Tibial nerve (tissue), 4 donors: Measurements from ENCODE around the gene VIT. TPM values are rescaled to one million over a fixed set of nuclear protein-coding genes. Genes with fewer than 3 reads are reported as not detected.
A peak's percentile ranks its signal among the peaks of the same experiment; 100 is the strongest.

Experiments used
- DNase-seq, 2 donors: peaks; one replicate each; pipeline ENCODE4 v3.0.0-alpha.2; 2019; ENCODE audit warnings: low spot score in 2 of 2
- H3K27ac ChIP-seq, 4 donors: fragments of 200-600 bp; sonication (generic) in 3 of 4; one replicate each; pipeline ENCODE4 v1.5.1; 2017 to 2019; ENCODE audit warnings: mild to moderate bottlenecking in 1 of 4
- H3K27me3 ChIP-seq, 2 donors: fragments of 200-600 bp; sonication (generic) in 1 of 2; one replicate each; pipeline versions ENCODE4 v1.5.1 to v1.6.0; 2017 to 2019
- H3K36me3 ChIP-seq, 3 donors: fragments of 200-600 bp; sonication (generic); one replicate each; pipeline ENCODE4 v1.5.1; 2018 to 2019
- H3K4me1 ChIP-seq, 4 donors: fragments of 200-600 bp; sonication (generic) in 3 of 4; one replicate each; pipeline ENCODE4 v1.5.1; 2017 to 2019
- H3K4me3 ChIP-seq, 4 donors: fragments of 200-600 bp; sonication (generic) in 3 of 4; one replicate each; pipeline ENCODE4 v1.5.1; 2017 to 2019; ENCODE audit warnings: mild to moderate bottlenecking in 1 of 4, moderate library complexity in 1 of 4
- H3K9me3 ChIP-seq, 4 donors: fragments of 200-600 bp; sonication (generic) in 3 of 4; one replicate each; pipeline ENCODE4 v1.5.1; 2017 to 2019
- EP300 ChIP-seq, 2 donors: sonication (generic); formaldehyde crosslinking; IDR thresholded peaks; one replicate each; pipeline ENCODE4 v1.6.1; 2017; ENCODE audit warnings: antibody characterized with exemption in 2 of 2, mild to moderate bottlenecking in 1 of 2
- POLR2A ChIP-seq, 2 donors: fragments of 450-650 bp; IDR thresholded peaks; one replicate each; pipeline ENCODE4 v1.6.1; 2017; ENCODE audit warnings: antibody characterized with exemption in 2 of 2, mild to moderate bottlenecking in 2 of 2, moderate library complexity in 2 of 2
- WGBS, 2 donors: methylation state at CpG; one replicate each; pipeline ENCODE4 v1.1.5; 2018; 5-methylcytosine and 5-hydroxymethylcytosine counted together
- total RNA-seq, 4 donors: library from RNA; depleted of rRNA; stranded (reverse); fragments of >200 nt; gene quantifications; one replicate each; pipeline ENCODE4 v1.1.0, GENCODE V29; 2016
- TF ChIP-seq, protein P1 (sequence below), 5 experiments: fragments of 200-600 bp in 3 of 5; fragments of 450-650 bp in 2 of 5; sonication (generic) in 3 of 5; IDR thresholded peaks; one replicate each; pipeline ENCODE4 v1.5.1; 2016 to 2019; ENCODE audit warnings: antibody characterized with exemption in 5 of 5, mild to moderate bottlenecking in 3 of 5, moderate library complexity in 2 of 5

VIT gene
- total RNA-seq, 4 donors from 2014 or later, result 55.2 to 201 (median 125) TPM

DNA sequence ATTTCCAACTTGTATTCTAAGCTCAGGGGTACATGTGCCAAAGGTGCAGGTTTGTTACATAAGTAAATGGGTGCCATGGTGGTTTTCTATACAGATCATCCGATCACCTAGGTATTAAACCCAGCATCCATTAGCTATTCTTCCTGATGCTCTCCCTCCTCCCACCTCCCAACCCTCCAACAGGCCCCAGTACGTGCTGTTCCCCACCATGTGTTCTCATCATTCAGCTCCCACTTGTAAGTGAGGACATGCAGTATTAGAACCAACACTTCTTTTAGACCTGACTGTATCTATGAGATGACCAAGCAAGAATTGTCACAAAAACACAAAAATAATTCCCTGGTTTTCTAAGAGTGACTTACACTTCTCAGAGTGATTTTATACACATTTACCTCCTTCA lies 83.0 kb downstream of the VIT start:
- Histone ChIP-seq H3K36me3 (no peaks in the 10 kb centered on the region), H3K27ac (peak overlapping the region in 1 of 4 donors; percentile 15), H3K4me1 (peaks cover 0 to 28% (median 2%) of the 10 kb centered on the region in 4 donors), H3K4me3 (no peak overlapping the region), H3K27me3 (no peaks in the 10 kb centered on the region), H3K9me3 (no peaks in the 10 kb centered on the region)
- 86 to 88% methylated on average over 2 of the region's 2 CpGs for WGBS, 2 donors
- no peak for DNase-seq
- no peak for TF ChIP-seq EP300 (IDR thresholded peaks at IDR 0.05)
- no peak for TF ChIP-seq POLR2A (IDR thresholded peaks at IDR 0.05)
- TF ChIP-seq, protein P1, sequence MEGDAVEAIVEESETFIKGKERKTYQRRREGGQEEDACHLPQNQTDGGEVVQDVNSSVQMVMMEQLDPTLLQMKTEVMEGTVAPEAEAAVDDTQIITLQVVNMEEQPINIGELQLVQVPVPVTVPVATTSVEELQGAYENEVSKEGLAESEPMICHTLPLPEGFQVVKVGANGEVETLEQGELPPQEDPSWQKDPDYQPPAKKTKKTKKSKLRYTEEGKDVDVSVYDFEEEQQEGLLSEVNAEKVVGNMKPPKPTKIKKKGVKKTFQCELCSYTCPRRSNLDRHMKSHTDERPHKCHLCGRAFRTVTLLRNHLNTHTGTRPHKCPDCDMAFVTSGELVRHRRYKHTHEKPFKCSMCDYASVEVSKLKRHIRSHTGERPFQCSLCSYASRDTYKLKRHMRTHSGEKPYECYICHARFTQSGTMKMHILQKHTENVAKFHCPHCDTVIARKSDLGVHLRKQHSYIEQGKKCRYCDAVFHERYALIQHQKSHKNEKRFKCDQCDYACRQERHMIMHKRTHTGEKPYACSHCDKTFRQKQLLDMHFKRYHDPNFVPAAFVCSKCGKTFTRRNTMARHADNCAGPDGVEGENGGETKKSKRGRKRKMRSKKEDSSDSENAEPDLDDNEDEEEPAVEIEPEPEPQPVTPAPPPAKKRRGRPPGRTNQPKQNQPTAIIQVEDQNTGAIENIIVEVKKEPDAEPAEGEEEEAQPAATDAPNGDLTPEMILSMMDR (IDR thresholded peaks at IDR 0.05), result no peak

DNA sequence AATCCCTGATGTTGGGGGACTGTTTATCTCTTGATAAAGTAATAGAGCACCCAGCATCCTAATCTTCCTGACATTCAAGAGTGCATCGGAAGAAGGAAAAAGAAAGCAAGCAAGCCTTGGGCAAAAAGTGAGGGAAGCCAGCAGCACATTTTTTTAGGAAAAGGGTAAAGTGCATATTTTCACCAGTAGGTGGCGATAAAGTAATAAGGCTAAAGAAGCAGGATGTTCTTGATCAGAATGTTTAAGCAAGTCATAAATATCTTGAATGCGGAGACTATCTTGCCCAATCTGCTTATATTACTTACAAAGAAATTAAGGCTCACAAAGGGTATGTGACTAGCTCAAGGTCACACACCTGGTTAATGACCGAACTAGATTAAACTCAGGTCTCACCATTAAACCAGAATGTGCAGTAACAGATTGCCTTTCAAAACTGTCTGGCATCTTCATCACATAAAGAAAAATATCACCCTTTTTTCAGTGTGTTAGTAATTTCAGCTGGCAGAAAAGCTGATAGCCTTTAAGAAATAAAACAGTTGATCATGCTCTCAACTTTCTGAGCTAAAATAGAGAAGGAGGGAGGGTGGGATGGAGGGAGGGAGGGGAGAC lies 83.8 kb downstream of the VIT start:
- Histone ChIP-seq H3K4me1 (peaks cover 0 to 33% (median 2%) of the 10 kb centered on the region in 4 donors), H3K27ac (peak overlapping the region in 2 of 4 donors; percentile 15 to 21), H3K36me3 (no peaks in the 10 kb centered on the region), H3K27me3 (no peaks in the 10 kb centered on the region), H3K9me3 (no peaks in the 10 kb centered on the region), H3K4me3 (no peak overlapping the region)
- DNase-seq, result peak in 1 of 2 donors; percentile 49
- peak in 1 of 2 donors; percentile 6 for TF ChIP-seq EP300 (IDR thresholded peaks at IDR 0.05)
- no peak for TF ChIP-seq POLR2A (IDR thresholded peaks at IDR 0.05)
- TF ChIP-seq, protein P1 (IDR thresholded peaks at IDR 0.05), result peak; percentile 75 to 87 (median 82)
- 1% methylated on average over 4 of the region's 4 CpGs for WGBS, 2 donors

GRCh38 chr2:36781907-36782720 lies 85.6 kb downstream of the VIT start:
- 42 to 43% methylated on average over 19 of the region's 19 CpGs for WGBS, 2 donors
- Histone ChIP-seq H3K9me3 (no peaks in the 10 kb centered on the region), H3K27ac (peak overlapping the region in 1 of 4 donors; percentile 18), H3K27me3 (no peaks in the 10 kb centered on the region), H3K4me3 (peak overlapping the region in 1 of 4 donors; percentile 1), H3K36me3 (no peaks in the 10 kb centered on the region), H3K4me1 (peaks cover 0 to 35% (median 2%) of the 10 kb centered on the region in 4 donors)
- TF ChIP-seq POLR2A (IDR thresholded peaks at IDR 0.05), result no peak
- no peak for TF ChIP-seq EP300 (IDR thresholded peaks at IDR 0.05)
- TF ChIP-seq, protein P1 (IDR thresholded peaks at IDR 0.05), result no peak
- DNase-seq, result no peak

DNA sequence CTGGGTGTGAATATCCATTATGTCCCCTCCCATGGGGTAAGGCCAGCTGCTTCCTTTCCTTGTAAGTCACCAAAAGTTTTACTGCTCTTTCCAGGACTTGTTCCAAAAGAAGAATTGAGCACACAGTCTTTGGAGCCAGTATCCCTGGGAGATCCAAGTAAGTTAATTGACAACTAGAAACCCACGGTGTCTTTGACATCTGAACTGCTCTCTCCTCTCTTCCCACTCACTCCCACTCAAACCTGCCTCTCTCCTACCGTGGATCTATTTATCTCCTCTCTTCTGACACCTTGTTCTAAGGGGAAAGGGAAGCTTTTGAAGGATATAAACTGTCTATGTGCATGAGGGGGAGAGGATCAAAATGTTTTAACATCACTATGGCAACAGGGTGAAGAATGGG lies 86.7 kb downstream of the VIT start:
- 11 to 20% methylated on average over 2 of the region's 2 CpGs for WGBS, 2 donors
- no peak for TF ChIP-seq POLR2A (IDR thresholded peaks at IDR 0.05)
- TF ChIP-seq, protein P1 (IDR thresholded peaks at IDR 0.05), result no peak
- no peak for TF ChIP-seq EP300 (IDR thresholded peaks at IDR 0.05)
- no peak for DNase-seq

More for the DNA sequence above, 86.7 kb downstream of the VIT start:
- Histone ChIP-seq H3K9me3 (no peaks in the 10 kb centered on the region), H3K27me3 (no peaks in the 10 kb centered on the region), H3K36me3 (peaks cover 0 to 7% (median 0%) of the 10 kb centered on the region in 3 donors), H3K4me1 (peaks cover 0 to 35% (median 2%) of the 10 kb centered on the region in 4 donors), H3K27ac (no peak overlapping the region), H3K4me3 (no peak overlapping the region)
